GM12873 (cell line): ENCODE measurements around the gene SPANXN1.
A peak's percentile ranks its signal among the peaks of the same experiment; 100 is the strongest.
"Not testable (repeated sequence)": the region's sequence is repeated elsewhere in the genome, so short reads cannot be mapped to it uniquely, and the experiment has no call there.

ENCODE experiments used
- CTCF ChIP-seq: IDR thresholded peaks from 2 replicates; pipeline ENCODE4 v1.5.1; 2012; ENCODE audit warnings: low read depth, mild to moderate bottlenecking, moderate library complexity, low read length, control low read depth; ENCODE audit not compliant: insufficient read depth; ENCODE audit errors: missing control alignments

SPANXN1 gene

GRCh38 chrX:145247203-145247602 lies at the start of gene SPANXN1:
SPANXN1 (plus strand) TSS chrX:145247503; CDS start chrX:145247587, 84 bp downstream.
- TF ChIP-seq CTCF = not testable (repeated sequence)

GRCh38 chrX:145199078-145199477 lies 48.2 kb upstream of the SPANXN1 start:
- TF ChIP-seq CTCF = no peak

GRCh38 chrX:145213504-145213903 lies 33.8 kb upstream of the SPANXN1 start:
- peak; percentile 47 for TF ChIP-seq CTCF

- no peak for TF ChIP-seq CTCF
Observed at GRCh38 chrX:145292218-145292617, 44.9 kb downstream of the SPANXN1 start.
